NCI-H1417 treated with DMSO at 0.1 percent for 48 hours (cell line): Measurements from ENCODE around the gene ELF2.
"Not testable (repeated sequence)": the region's sequence is repeated elsewhere in the genome, so short reads cannot be mapped to it uniquely, and the experiment has no call there.

Experiments used
- DNase-seq: peaks from one replicate; lab custom pipeline; 2025; lab: John Stamatoyannopoulos, UW

The ELF2 gene

DNA sequence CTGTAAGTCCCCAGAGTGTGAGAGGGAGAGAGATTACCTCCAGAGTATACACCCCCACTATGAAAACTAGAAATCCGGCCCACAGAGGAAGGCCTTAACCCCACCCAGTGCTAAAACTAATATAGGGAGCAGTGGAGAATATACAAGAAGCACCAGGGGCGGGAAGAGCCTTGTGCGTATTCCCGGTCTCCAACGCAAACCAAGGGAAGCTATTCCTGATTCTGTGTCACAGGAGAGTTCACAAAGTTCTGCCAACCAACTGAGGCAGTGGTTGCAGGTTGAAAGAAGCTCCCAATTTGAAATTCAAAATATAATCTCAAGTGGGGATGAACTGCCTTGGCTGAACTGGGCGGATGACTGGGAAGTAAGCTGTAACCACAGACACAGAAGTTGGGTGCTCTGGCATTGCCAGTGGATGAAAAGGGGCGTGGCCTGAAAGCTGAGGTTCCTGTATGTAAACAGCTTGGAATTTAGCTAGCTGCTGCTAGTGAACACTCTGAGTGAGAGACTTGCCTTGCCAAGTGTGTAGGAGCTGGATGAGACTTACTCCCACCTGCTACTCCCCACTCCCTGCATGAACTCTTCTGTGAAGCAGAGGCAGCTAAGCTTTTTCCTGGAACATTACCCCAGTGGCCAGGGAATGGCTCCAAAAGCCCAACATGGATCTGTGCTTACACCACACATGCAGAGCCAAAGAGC is 32.7 kb downstream of the ELF2 start:
- no peak for DNase-seq

DNA sequence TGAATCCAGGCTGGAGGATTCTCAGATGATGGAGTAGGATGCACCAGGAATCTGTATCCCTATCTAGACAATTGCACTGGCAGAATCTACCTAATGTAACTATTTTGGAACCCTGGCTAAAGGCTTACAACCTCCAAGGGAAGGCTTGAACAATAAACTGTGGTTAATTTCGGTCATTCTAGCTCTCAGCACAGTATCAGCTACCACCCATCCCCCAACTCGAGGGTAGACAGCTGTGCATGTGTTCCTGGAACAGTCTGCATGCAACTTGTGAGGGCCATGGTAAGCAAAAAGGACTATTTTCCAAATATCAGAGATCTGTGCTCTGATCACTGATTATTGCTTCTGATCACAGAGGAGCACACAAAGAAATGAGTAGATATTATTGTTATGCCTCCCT is 34.0 kb downstream of the ELF2 start:
- DNase-seq = no peak

DNA sequence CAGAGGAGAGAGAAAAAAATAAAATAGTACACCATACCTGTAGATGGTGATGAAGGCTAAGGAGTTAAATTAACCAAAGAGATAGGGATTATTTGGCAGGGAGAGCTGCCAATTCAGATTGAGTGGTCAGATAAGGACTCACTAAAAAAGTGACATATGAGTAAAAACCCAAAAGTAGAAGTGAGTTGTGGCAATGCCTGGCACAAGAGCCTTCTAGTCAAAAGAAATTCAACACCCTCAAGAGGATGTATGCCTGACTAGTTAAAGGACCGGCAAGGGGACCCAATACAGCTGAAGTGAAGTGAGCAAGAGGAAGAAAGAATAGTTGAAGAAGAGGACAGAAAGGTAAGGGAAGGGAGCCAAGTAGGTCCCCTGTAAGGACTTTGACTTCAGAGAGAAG is 34.9 kb downstream of the ELF2 start:
- DNase-seq = no peak

DNA sequence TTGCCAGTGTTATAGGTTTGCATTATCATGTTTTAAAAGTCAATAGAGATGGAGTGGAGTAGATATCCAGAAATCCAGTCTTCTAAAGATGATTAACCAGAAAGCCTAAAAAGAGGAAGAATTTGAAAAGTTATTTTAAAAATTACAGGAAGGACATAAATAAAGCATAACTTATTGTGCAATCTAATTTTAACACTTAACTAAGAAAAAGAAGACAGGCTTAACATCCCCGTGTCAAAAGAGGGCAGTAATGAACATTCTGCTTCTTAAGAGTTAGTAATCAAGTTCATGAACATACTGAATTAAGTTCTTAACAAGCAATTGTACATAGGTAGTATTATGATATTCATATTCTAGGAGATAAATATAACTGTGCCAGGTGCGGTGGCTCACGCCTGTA is 39.3 kb downstream of the ELF2 start:
- no peak for DNase-seq

DNA sequence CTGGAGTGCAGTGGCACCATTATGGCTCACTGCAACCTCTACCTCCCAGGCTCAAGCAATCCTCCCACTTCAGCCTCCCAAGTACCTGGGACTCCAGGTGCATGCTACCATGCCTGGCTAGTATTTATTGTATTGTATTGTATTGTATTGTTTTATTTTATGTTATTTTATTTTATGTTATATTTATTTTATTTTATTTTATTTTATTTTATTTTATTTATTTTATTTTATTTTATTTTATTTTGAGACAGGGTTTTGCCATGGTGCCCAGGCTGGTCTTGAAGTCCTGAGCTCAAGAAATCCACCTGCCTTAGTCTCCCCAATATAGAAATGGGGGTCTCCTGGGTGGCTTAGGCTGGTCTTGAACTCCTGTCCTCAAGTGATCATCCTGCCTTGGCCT is 42.6 kb downstream of the ELF2 start:
- DNase-seq = no peak

DNA sequence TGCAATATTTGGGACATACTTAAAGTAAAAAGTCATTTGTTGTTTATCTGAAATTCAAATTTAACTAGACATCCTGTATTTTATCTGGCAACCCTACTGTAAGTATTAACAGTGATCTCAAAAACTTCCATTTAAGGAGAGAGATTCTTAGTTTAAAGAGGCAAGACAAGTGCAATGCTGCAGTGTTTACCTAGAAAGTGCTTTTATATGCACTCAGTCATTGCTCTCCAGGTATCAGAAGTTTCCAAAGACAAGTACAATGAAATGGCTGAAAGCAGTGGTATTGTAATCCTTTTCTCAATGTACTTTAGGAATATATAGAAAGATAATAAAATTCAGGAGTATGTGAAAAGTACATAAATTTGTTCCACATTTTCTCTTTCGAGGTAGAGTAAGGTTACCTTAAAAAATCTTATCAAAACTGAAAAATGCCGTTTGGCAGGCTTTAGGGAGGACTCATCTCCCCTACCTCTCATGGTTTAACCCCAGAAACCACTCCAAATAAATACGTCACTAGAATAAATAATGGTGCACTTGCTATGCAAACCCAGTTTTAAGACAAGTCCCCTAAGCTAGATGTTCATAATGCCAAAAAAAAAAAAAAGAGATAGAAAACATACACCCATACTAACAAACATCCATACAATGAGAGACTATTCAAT is 45.7 kb downstream of the ELF2 start:
- no peak for DNase-seq

DNA sequence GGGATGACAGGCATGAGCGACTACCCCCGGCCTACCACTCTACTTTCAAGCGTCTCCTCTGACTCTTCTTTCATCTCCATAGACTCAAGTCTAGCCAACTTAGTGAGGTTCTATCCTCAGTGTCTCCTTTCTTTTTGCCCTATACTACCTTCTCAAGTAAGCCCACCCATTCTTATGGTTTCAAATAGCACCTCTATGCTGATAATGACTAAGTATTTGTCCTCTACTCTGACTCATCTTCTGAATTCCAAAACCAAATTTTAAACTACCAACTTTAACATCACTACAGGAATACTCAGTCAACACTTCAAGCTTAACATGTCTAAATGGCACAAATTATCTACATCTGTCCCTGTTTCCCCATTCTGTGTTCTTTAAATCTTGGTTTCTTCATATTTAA is 47.8 kb downstream of the ELF2 start:
- no peak for DNase-seq

DNA sequence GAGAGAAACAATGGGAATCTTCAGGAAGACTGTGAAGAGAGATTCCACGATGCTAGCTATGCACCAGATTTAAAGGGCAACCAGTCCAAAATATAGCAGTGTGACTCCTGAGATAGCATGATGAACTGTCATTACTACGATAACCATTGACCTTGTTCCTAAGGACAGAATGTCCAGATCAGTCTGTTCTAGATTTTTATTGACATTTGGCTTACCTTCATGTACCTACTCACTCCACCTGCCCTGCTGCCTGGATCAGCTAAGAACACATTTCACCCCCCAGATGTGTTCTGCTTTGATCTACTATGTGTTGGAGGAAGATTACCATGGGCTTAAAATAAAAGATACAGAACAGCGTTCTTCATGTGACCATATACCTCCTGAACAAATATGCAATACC is 50.1 kb downstream of the ELF2 start:
- no peak for DNase-seq

DNA sequence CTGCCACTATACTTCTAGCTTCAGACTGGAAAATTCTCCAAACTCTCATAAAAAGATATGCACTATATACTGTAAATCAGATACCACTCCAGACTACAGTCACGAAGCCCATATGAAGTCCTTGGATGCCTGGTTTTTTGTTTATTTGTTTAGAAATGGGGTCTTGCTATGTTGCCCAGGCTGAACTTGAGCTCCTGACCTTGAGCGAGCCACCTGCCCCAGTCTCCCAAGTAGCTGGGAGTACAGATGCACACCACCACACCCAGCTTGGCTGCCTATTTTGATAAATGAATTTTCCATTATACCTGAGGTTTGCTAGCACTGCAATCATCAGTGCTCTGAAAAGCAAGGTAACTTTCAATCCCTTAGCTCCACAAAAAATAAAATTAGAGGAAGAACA is 53.1 kb downstream of the ELF2 start:
- no peak for DNase-seq

DNA sequence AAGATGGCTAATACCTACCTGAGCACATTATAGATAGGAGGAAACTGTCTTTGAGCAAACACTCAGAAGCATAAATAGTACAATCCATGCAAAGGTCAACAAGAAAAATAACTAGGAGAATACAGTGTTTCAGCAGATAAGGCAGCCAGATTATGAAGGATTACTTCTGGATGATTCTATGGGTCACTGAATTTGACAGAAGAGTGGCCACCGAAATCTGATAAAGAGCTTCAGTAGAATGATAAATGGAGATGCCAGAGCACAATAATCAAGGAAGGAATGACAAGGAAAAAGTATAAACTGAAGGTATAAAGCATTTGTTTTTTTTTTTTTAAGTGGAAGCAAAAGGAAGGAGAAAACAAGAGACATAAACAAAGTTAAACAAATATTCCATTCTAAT is 58.7 kb downstream of the ELF2 start:
- DNase-seq = no peak

DNA sequence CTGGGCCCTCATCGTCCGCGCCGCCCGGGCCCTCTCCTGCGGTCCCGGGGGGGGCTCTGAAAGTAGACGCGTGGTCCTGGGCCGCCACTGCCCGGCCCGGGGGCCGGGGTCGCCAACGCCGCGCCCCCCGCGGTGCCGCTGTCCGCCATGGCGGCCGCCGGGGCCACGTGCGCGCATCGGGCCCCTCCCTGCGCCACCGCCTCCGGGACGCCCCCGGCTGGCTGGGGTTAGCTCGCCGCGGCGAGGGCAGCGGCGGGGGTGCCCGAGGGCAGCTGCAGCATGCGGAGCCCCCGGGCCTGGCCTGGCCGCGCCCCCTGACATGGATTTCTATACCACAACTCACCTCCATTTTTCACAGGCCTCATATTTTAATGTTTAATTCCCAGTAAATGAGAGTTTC is 61.8 kb downstream of the ELF2 start:
- no peak for DNase-seq

DNA sequence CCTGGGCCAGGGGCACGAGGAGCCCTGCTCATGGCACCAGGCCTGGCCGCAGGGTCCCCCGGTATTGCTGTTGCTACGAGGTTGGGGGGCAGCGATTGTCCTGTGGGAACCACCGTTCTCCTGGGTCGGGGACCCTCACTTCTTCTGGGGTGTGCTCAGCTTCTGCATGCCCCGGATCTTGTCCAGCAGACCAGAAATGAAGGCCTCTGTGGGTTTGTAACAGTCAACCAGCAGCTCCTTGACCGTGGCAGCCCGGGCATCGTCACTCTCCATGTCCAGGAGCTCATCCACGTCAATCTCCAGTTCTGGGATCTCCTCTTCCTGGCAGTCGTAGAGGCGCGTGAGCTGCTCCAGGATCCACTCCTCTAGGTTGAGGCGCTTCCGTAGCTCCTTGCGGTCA is 62.2 kb downstream of the ELF2 start:
- not testable (repeated sequence) for DNase-seq

DNA sequence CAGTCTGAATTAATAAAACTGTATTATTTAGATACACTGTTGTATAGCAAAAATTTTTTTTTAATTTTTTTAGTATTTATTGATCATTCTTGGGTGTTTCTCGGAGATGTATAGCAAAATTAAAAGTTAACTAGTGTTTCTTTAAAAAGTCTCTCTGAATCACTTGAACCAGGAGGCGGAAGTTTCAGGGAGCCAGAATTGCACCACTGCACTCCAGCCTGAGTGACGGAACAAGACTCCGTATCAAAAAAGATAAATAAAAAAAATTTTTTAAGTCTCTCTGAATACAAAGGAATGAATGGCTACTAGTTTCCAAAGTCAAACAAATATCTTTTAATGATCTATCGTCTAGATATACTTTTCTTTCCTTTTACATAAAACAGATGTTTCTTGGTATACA is 64.4 kb downstream of the ELF2 start:
- no peak for DNase-seq

DNA sequence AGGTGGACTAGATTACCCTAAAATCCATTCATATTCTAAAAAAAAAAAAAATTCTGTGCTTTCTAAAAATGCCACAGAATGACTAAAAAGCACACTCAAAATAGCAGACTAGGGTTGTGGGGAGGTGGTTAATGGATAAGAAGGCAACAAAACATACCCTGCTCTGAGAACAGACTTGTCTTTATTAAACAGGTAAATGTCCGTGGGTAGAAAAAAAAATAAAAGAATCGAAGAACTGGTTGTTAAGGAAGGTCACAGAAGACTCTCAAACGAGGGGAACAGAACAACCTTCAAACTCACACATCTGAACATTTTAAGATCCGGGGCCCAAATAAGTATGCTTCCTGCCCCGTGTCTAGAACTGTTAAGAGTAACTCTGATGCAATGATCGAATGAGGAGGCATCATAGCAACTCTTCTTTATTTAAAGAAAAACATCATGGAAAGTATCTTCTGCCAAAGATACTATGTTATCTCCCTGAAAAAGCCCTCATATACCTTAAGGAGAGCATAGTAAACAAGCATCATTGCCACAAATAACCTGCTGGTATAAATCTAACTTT is 68.4 kb downstream of the ELF2 start:
- DNase-seq = no peak

DNA sequence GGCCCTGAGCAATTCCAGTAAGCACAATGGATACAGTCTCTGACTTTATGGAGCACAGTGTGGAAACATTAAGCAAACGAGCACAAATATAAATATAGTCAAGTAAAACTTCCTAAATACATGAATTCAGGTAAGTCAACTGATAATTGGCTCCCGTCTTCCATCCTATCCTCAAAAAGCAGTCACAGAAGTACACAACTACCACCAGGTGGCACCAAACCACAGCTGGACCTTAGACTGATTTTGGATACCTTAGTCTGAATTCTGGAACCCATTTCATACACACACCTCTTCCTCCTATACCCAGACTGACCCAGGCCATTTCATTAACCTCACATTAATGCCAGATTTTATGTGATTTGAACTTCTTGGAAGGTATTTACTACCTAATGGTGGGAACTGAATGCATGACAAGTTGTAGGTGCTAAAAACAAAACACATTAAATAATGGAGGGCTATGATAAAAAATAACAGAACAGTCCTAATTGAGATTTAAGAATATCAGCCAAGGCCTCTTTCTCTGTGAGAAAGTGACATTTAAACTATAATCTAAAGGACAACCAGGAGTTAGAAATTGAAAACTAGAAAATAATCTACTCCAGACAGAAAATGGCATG is 77.5 kb downstream of the ELF2 start:
- DNase-seq = peak; percentile 55

DNA sequence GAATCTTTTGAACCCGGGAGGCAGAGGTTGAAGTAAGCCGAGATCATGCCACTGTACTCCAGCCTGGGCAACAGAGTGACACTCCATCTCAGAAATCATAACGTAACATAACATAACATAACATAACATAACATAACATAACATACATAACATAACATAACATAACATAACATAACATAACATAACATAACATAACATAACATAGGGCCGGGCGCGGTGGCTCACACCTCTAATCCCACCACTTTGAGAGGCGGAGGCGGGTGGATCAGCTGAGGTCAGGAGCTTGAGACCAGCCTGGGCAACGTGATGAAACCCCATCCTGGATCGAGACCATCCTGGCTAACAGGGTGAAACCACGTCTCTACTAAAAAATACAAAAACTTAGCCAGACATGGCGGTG is 84.7 kb downstream of the ELF2 start:
- no peak for DNase-seq

DNA sequence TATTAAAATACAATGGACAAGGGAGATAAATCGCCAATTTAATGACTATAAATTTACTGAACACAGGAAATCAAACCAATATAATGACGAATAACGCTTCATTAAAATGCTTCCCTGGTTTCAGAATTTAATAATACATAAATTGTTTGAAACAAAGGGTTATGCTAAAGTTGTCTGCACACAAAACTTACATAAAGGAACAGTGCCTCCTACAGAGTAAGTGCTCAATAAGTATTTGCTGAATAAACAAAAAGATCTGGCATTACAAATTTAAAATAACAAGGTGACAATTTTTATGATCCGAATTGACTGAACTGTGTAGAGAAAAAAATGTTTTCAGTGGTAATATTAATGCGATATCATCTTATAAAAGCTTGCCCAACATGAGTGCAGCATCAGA is 91.9 kb downstream of the ELF2 start:
- no peak for DNase-seq

DNA sequence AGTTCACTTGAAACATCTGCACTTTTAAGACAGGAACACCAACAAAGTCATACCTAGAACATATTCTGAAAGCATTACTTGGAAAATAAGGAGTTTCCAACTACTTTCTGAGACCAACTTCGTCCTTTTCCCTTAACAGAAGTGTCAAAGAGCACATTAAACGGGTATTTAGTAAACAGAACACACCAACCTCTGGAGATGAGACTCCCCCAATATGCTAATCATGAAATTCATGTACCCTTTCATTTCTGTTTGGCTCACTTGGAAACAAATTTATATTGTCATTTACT is 92.3 kb downstream of the ELF2 start:
- no peak for DNase-seq

DNA sequence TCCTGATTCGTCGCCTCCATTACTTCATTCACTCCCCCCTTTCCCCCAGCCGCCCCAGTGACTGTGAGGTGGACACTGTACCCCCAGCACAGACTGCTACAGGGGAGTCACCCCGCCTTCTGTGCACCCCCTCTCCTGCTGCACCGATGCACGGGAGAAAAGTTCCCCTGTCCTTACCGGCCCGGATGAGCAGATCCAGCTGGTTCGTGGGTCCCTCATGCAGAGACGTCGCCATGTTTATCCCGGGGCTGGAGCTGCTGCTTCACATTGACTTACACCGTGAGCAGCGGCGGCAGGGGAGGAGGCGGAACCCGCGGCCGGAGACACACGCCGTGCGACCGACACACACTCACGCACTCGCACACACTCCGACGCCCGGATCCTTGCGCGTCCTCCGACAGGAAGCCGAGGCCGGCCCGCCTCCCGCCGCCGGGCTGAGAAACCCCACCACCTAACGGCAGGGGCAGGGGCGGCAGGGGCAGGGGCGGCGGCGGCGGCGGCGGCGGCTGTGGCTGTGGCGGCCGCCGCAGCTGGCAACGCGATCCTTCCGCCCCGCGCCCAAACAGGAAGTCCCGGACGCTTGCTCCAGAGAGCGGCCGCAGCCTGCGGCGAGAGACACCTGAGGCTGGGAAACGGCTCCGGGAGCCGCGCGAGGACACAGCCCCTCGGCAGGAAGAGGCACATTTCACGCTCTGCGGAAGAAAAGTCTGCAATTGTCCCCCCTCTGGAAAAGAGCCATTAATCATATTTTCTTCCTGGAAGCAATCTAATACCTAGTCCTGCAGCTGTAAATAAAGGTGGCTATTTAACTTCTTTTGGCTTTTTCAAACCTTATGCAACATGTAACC is 92.8 kb downstream of the ELF2 start:
- peak; percentile 35 for DNase-seq

DNA sequence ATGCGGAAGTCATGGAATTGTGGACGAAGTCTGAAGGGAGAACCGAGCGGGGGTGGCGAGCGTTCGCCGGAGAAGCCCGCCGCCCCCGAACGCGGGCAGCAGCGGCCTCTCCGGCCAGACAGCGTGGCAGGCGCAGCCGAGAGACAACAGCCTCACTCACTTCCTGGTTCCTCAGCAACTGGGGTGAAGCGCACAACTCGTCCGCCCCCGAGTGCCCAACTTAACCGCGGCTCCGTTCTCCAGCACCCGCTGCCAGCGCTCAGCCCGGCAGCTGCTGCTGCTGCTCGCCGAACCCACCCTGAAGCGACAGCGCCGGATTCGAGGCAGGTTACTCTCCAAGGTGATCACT is 93.4 kb downstream of the ELF2 start:
- DNase-seq = no peak

DNA sequence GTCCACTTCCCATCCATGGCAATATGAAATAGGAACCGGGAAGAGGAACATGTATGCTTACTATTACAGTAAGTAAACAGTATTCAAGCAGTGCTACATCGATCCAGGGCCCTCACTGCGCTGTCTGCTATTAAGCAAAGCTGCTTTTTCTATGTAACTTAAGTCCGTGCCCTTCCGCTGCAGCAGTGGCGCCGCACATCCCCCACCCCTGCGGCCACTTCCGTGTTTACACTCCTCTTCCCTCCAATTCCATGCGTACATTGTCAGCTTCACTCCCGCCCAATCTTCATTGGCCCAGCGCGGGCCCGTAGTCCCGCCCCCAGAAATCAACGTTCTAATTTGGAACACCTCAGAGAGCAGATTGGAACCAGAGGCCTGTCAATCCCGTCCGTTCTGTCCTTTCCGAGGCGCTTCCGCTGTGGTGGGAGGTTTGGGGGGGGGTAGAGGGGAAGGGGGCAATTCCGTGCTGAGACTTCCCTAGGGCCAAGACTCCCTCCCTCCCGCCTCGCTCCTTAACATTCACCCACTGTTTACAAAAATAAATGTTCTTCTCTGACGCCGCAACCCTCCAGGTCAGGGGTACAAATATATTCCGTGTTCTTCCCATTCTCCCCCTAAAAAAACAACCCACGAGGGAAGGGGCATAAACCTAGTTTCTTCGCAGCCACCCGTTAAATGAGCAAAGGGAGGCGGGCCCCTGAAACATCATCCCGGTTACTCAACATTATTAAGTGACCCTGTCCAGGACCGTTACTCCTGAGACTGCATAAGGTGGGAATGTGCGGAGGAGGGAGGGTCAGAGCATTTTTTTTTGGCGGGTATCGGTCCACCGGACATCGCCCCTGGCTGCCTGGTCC is 94.0 kb downstream of the ELF2 start:
- DNase-seq = peak; percentile 98

DNA sequence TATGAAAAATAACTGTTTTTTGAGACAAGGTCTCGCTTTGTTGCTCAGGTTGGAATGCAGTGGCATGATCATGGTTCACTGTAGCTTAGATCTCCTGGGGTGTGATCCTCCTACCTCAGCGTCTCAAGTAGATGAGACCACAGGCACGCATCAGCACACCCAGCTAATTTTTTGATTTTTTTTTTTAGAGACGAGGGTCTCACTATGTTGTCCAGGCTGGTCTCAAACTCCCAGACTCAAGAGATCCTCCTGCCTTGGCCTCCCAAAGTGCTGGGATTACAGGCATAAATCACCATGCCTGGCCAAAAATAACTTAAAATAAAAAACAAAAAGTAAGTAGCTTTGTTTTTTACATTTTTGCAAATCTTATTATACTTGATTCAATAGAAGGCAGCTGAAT is 98.1 kb downstream of the ELF2 start:
- no peak for DNase-seq
